H9 (cell line): ENCODE measurements around the gene ERGIC3. TPM values are rescaled to one million over a fixed set of nuclear protein-coding genes. Genes with fewer than 3 reads are reported as not detected.

Experiments
- DNase-seq: peaks from one replicate; pipeline ENCODE4 v3.0.0-alpha.2; 2017
- H2AFZ ChIP-seq: one replicate; pipeline ENCODE4 v1.6.1; 2013; ENCODE audit warnings: mild to moderate bottlenecking, low read length, control low read depth, moderate library complexity
- H2AK5ac ChIP-seq: 2 replicates; pipeline ENCODE4 v1.6.1; 2013; ENCODE audit warnings: low read length, control low read depth, mixed read lengths; ENCODE audit not compliant: insufficient read length
- H2BK120ac ChIP-seq: one replicate; pipeline ENCODE4 v1.6.1; 2013; ENCODE audit warnings: low read depth, mild to moderate bottlenecking, low read length, control low read depth, inconsistent platforms; ENCODE audit not compliant: poor library complexity, severe bottlenecking
- H2BK12ac ChIP-seq: 2 replicates; pipeline ENCODE4 v1.6.1; 2013; ENCODE audit warnings: low read length, control low read depth, mixed read lengths, low read depth; ENCODE audit not compliant: insufficient read length
- H2BK15ac ChIP-seq: 2 replicates; pipeline ENCODE4 v1.6.1; 2013; ENCODE audit warnings: low read depth, low read length, control low read depth
- H2BK20ac ChIP-seq: one replicate; pipeline ENCODE4 v1.6.1; 2013; ENCODE audit warnings: low read depth, mild to moderate bottlenecking, low read length, control low read depth, inconsistent platforms; ENCODE audit not compliant: poor library complexity, severe bottlenecking
- H2BK5ac ChIP-seq: 2 replicates; pipeline ENCODE4 v1.6.1; 2013; ENCODE audit warnings: low read length, control low read depth, mixed read lengths; ENCODE audit not compliant: insufficient read length
- H3K14ac ChIP-seq: 2 replicates; pipeline ENCODE4 v1.6.1; 2013; ENCODE audit warnings: low read length, control low read depth; ENCODE audit not compliant: insufficient read depth
- H3K18ac ChIP-seq: 2 replicates; pipeline ENCODE4 v1.6.1; 2013; ENCODE audit warnings: low read depth, mild to moderate bottlenecking, mixed read lengths, low read length, control low read depth; ENCODE audit not compliant: insufficient read length
- H3K23ac ChIP-seq: 2 replicates; pipeline ENCODE4 v1.6.1; 2013; ENCODE audit warnings: low read length, control low read depth, mixed read lengths, low read depth; ENCODE audit not compliant: insufficient read length
- H3K23me2 ChIP-seq: 2 replicates; pipeline ENCODE4 v1.6.1; 2013; ENCODE audit warnings: low read depth, mild to moderate bottlenecking, mixed read lengths, low read length, control low read depth; ENCODE audit not compliant: insufficient read length, poor library complexity, severe bottlenecking
- H3K27ac ChIP-seq: 2 replicates; pipeline ENCODE4 v1.5.1; 2013; ENCODE audit warnings: low read length, control low read depth, mixed read lengths, low read depth; ENCODE audit not compliant: insufficient read length
- H3K27me3 ChIP-seq: 2 replicates; pipeline ENCODE4 v1.6.1; 2013; ENCODE audit warnings: low read length, control low read depth, inconsistent platforms; ENCODE audit not compliant: insufficient read depth
- H3K4ac ChIP-seq: 2 replicates; pipeline ENCODE4 v1.6.1; 2013; ENCODE audit warnings: low read depth, mild to moderate bottlenecking, control low read depth, inconsistent platforms, low read length, moderate library complexity
- H3K4me1 ChIP-seq: 2 replicates; pipeline ENCODE4 v1.6.1; 2013; ENCODE audit warnings: low read length, control low read depth, inconsistent platforms; ENCODE audit not compliant: insufficient read depth
- H3K4me2 ChIP-seq: 2 replicates; pipeline ENCODE4 v1.6.1; 2013; ENCODE audit warnings: low read length, control low read depth, mixed read lengths; ENCODE audit not compliant: insufficient read length, insufficient read depth
- H3K56ac ChIP-seq: 2 replicates; pipeline ENCODE4 v1.6.1; 2013; ENCODE audit warnings: low read depth, mild to moderate bottlenecking, mixed read lengths, low read length, control low read depth; ENCODE audit not compliant: insufficient read length
- H3K79me1 ChIP-seq: 2 replicates; pipeline ENCODE4 v1.6.1; 2013; ENCODE audit warnings: low read depth, mild to moderate bottlenecking, moderate library complexity, low read length, control low read depth, inconsistent platforms; ENCODE audit not compliant: insufficient read depth, poor library complexity, severe bottlenecking
- H3K79me2 ChIP-seq: 2 replicates; pipeline ENCODE4 v1.6.1; 2013; ENCODE audit warnings: low read length, control low read depth, inconsistent platforms; ENCODE audit not compliant: insufficient read depth
- H3K9ac ChIP-seq: 2 replicates; pipeline ENCODE4 v1.6.1; 2013; ENCODE audit warnings: low read length, control low read depth, mixed read lengths; ENCODE audit not compliant: insufficient read length; ENCODE audit errors: extremely low read depth
- H3K9me3 ChIP-seq: one replicate; pipeline ENCODE4 v1.6.1; 2013; ENCODE audit warnings: low read depth, low read length, inconsistent platforms; ENCODE audit not compliant: control insufficient read depth
- H3T11ph ChIP-seq: one replicate; pipeline ENCODE4 v1.6.1; 2013; ENCODE audit warnings: mild to moderate bottlenecking, low read length, control low read depth, inconsistent platforms
- H4K20me1 ChIP-seq: one replicate; pipeline ENCODE4 v1.6.1; 2013; ENCODE audit not compliant: control insufficient read depth, insufficient read length, insufficient read depth
- H4K5ac ChIP-seq: 2 replicates; pipeline ENCODE4 v1.6.1; 2013; ENCODE audit warnings: low read depth, mild to moderate bottlenecking, mixed read lengths, low read length, control low read depth; ENCODE audit not compliant: insufficient read length
- H4K8ac ChIP-seq: replicated peaks from 2 replicates; pipeline ENCODE4 v1.6.1; 2013; ENCODE audit warnings: low read length, control low read depth, mixed read lengths, low read depth; ENCODE audit not compliant: insufficient read length
- H4K91ac ChIP-seq: 2 replicates; pipeline ENCODE4 v1.6.1; 2013; ENCODE audit warnings: low read depth, mild to moderate bottlenecking, moderate library complexity, mixed read lengths, low read length, control low read depth; ENCODE audit not compliant: insufficient read length
- H3K27ac Mint-ChIP-seq, 3 experiments: 2 replicates in 2 of 3; 3 replicates in 1 of 3; pipeline ENCODE4 v1.8.0; 2020 to 2021; ENCODE audit warnings: mixed read lengths in 3 of 3, mild to moderate bottlenecking in 1 of 3, moderate library complexity in 1 of 3
- H3K27me3 Mint-ChIP-seq: 2 replicates; pipeline ENCODE4 v1.8.0; 2021; ENCODE audit warnings: low read depth, mild to moderate bottlenecking, moderate library complexity, mixed read lengths
- H3K36me3 Mint-ChIP-seq, 3 experiments: 2 replicates in 2 of 3; 3 replicates in 1 of 3; pipeline ENCODE4 v1.8.0; 2020 to 2021; ENCODE audit warnings: low read depth in 3 of 3, mixed read lengths in 3 of 3; ENCODE audit not compliant: insufficient read depth in 1 of 3
- H3K4me1 Mint-ChIP-seq, 2 experiments: 2 replicates each; pipeline ENCODE4 v1.8.0; 2020; ENCODE audit warnings: mixed read lengths in 2 of 2
- H3K4me3 Mint-ChIP-seq, 2 experiments: 2 replicates in 1 of 2; 3 replicates in 1 of 2; pipeline ENCODE4 v1.8.0; 2020 to 2021; ENCODE audit warnings: mild to moderate bottlenecking in 2 of 2, mixed read lengths in 2 of 2, moderate library complexity in 1 of 2
- H3K9me3 Mint-ChIP-seq, 2 experiments: 2 replicates in 1 of 2; 3 replicates in 1 of 2; pipeline ENCODE4 v1.8.0; 2020; ENCODE audit warnings: mild to moderate bottlenecking in 2 of 2, mixed read lengths in 2 of 2, moderate library complexity in 1 of 2
- CTCF ChIP-seq: fragments of 200-600 bp; sonication (generic); conservative IDR thresholded peaks from 3 replicates; pipeline ENCODE4 v1.8.0; 2021; ENCODE audit warnings: antibody characterized with exemption, mild to moderate bottlenecking
- WGBS: extraction: QIAGEN DNeasy Blood & Tissue Kit; methylation state at CpG from one replicate; pipeline ENCODE4 v1.1.7; 2013; ENCODE audit warnings: missing lambda C conversion rate, low lambda C conversion rate, mixed read lengths; ENCODE audit not compliant: insufficient read length; ENCODE audit errors: extremely low coverage; 5-methylcytosine and 5-hydroxymethylcytosine counted together
- total RNA-seq: library from RNA; stranded (reverse); gene quantifications from 2 replicates; pipeline ENCODE4 v1.2.1, GENCODE V29; 2021

ERGIC3 gene
- total RNA-seq, 1 experiment from 2014 or later: 188 TPM

GRCh38 chr20:35597186-35597585 is 55.3 kb downstream of the ERGIC3 start:
- no peak overlapping the region for H4K5ac ChIP-seq
- no peak overlapping the region for H3K18ac ChIP-seq
- H3K56ac ChIP-seq: no peak overlapping the region
- H2BK15ac ChIP-seq: no peak overlapping the region
- H3K9me3 ChIP-seq: no peaks in the 10 kb centered on the region
- Mint-ChIP-seq H3K4me3 (no peak overlapping the region), H3K9me3 (no peaks in the 10 kb centered on the region), H3K36me3 (no peaks in the 10 kb centered on the region; a peak in 1 of 7 replicates), H3K27me3 (peaks cover 47% of the 10 kb centered on the region), H3K27ac (no peak overlapping the region), H3K4me1 (peaks cover 9 to 21% of the 10 kb centered on the region in 2 experiments)
- H3K4me2 ChIP-seq: no peak overlapping the region
- no peak overlapping the region for H3K14ac ChIP-seq
- H3T11ph ChIP-seq: no peak overlapping the region
- peaks cover 16% of the 10 kb centered on the region for H3K23me2 ChIP-seq
- H4K8ac ChIP-seq: no peak overlapping the region
- H3K79me1 ChIP-seq: no peaks in the 10 kb centered on the region
- H3K23ac ChIP-seq: no peak overlapping the region
- no peak for DNase-seq
- no peak overlapping the region for H2AK5ac ChIP-seq
- no peak overlapping the region for H3K27ac ChIP-seq
- WGBS: no CpG with 5 or more reads among the region's 2 CpGs
- H2BK12ac ChIP-seq: no peak overlapping the region
- H3K27me3 ChIP-seq: peaks cover 6% of the 10 kb centered on the region; the same call in 1 of the 2 replicates
- no peaks in the 10 kb centered on the region for H3K4me1 ChIP-seq
- no peaks in the 10 kb centered on the region for H3K79me2 ChIP-seq
- H2BK5ac ChIP-seq: no peak overlapping the region
- H3K4ac ChIP-seq: no peak overlapping the region
- H4K20me1 ChIP-seq: no peaks in the 10 kb centered on the region
- no peak overlapping the region for H2AFZ ChIP-seq
- TF ChIP-seq CTCF: no peak
- no peak overlapping the region for H2BK120ac ChIP-seq
- H2BK20ac ChIP-seq: no peak overlapping the region
- H4K91ac ChIP-seq: no peak overlapping the region
- H3K9ac ChIP-seq: no peak overlapping the region
